ENCODE data around the gene ZNF236.
"Not testable (repeated sequence)": the region's sequence is repeated elsewhere in the genome, so short reads cannot be mapped to it uniquely, and the experiment has no call there.

The ZNF236 gene

DNA sequence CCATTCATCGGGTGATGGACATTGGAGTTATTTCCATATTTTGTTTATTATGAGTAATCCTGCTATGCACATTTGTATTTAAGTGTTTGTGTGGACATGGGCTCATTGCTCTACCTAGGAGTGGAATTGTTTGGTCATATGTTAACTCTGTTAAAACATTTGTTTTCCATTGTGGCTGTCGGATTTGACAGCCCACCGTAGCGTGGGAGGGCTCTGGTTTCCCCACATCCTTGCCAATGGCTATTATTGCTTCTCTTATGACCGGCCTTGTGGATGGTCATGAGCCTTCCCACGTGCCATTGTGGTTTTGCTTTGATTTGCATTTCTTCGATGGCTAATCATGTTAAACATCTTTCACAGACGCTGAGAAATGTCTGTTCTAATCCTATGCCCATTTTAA, 92.0 kb downstream of the ZNF236 start:
- no peak for DNase-seq

- no peak for DNase-seq
Observed at GRCh38 chr18:76914796-76915195, 92.4 kb downstream of the ZNF236 start.

DNA sequence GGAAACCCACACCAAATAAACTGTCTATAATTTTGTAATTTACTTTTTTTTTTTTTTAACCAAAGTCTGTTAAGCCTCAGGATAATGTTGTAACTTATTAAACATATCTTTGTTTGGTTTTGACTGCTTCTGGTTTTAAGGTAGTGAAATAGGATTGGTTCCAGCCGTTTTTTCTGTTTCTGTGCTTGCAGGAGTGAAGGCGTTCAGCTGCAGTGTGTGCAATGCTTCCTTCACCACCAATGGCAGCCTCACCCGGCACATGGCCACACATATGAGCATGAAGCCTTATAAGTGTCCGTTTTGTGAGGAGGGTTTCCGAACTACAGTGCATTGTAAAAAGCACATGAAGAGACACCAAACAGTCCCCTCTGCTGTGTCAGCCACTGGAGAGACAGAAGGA, 93.1 kb downstream of the ZNF236 start:
- no peak for DNase-seq

- DNase-seq: no peak
Observed at GRCh38 chr18:76920974-76921373, 98.6 kb downstream of the ZNF236 start.

DNA sequence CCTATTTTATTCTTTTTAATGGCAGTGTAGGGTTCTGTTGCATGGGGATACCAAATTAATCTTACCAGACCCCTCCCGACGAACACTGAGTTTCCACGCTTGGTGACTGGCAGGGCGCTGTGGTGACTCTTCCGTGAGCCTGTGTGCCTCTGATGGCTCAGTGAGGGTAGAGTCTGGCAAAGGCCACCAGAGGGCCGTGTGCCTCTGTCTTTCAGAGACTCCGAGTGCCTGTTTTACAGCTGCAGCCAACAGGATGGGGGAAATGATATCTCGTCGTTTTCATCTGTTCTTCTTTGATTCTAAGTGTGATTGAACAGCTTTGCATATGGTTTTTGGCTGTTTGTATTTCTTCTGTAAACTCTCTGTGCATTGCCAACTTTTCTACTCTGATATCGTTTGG, 99.8 kb downstream of the ZNF236 start:
- DNase-seq: no peak

- DNase-seq: no peak
Observed at GRCh38 chr18:76923485-76924085, 101.2 kb downstream of the ZNF236 start.

- DNase-seq: no peak
Observed at GRCh38 chr18:76925501-76925900, 103.1 kb downstream of the ZNF236 start.

DNA sequence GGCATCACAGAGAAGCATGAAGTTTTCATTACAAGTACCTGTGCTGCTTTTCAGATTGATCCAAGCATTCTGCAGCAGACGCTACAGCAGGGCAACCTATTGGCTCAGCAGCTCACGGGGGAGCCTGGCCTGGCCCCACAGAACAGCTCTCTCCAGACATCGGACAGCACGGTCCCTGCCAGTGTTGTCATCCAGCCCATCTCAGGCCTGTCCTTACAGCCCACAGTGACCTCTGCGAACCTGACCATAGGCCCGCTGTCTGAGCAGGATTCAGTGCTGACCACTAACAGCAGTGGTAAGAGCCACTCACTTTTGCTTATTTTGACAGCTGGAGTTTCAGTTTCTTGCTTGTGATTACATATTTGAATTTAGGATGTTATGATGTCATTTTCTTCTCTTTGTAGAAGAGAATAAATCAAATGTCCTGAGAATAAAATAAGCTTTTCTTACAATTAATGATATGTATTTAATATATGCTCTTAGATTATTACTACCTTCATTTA, 104.9 kb downstream of the ZNF236 start:
- no peak for DNase-seq

- DNase-seq: no peak
Observed at GRCh38 chr18:76928179-76928868, 106.0 kb downstream of the ZNF236 start.

- no peak for DNase-seq
Observed at GRCh38 chr18:76931171-76931570, 108.8 kb downstream of the ZNF236 start.

- DNase-seq: no peak
Observed at GRCh38 chr18:76932026-76932819, 109.9 kb downstream of the ZNF236 start.

DNA sequence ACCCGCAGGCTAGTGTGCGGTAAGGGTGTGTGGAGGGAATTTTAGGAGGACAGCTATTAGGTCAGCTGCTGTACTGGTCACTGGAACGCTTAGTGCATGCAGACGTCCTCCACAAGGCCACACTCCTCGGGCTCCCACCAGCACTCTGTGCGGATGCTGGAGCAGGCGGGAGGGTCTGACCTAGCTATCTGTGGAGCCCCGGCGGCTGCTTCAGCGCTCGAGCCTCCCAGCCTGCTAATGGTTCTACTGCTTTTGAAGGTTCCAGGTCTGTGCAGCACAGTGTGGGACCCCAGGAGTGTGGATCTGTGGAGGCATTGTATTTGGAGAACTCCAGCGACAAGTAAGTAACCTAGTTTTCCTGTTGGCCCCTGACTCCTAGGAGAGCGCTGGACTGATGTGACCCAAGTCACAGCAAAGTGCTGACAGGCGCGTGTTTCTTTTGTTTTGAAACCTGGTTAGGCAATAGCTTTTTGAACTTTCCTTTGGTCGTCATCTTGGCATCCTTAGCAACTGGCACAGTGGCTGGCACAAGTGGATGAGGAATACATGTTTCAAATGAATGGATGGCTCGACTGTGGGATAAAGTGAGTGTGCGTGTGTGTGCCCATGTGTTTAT, 113.5 kb downstream of the ZNF236 start:
- DNase-seq: no peak

DNA sequence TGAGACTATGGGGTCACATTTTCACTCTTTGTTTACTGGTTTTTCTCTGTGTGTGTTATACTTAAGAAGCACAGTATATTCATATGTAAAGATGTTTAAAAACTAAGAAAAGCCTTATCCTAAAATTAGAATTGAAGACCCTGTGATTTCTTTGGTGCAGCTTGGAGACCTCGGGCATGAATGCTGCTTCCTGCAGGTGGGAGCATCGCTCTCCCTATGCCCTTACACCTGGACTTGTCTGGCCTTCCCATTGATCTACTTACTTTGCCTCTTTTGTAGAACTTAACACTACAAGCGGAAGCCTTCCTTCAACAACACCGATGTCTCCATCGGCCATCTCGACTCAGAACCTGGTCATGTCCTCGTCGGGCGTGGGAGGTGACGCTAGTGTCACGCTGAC, 114.5 kb downstream of the ZNF236 start:
- no peak for DNase-seq

GRCh38 chr18:76937597-76937996, 115.2 kb downstream of the ZNF236 start:
- no peak for DNase-seq

GRCh38 chr18:76938619-76939018, 116.3 kb downstream of the ZNF236 start:
- DNase-seq: no peak

DNA sequence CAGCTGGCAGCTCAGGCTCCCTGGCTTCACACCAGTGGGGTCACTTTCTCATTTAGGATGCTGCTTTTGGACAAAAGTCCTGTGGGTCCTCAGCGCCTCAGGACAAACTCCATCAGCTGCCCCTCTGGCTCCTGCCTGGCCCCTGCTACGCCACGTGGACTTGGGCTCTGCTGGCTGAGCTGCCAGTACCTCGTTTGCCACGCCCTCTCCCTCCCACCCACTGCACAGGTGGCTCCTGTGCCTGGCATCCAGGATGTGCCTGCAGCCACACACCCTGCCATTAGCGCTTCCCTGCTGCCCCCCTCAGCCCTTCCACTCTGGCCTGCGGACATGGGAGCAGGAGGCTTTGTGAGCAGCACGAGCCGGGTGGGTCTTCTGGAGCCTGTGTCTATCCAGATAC, 118.9 kb downstream of the ZNF236 start:
- DNase-seq: no peak

DNA sequence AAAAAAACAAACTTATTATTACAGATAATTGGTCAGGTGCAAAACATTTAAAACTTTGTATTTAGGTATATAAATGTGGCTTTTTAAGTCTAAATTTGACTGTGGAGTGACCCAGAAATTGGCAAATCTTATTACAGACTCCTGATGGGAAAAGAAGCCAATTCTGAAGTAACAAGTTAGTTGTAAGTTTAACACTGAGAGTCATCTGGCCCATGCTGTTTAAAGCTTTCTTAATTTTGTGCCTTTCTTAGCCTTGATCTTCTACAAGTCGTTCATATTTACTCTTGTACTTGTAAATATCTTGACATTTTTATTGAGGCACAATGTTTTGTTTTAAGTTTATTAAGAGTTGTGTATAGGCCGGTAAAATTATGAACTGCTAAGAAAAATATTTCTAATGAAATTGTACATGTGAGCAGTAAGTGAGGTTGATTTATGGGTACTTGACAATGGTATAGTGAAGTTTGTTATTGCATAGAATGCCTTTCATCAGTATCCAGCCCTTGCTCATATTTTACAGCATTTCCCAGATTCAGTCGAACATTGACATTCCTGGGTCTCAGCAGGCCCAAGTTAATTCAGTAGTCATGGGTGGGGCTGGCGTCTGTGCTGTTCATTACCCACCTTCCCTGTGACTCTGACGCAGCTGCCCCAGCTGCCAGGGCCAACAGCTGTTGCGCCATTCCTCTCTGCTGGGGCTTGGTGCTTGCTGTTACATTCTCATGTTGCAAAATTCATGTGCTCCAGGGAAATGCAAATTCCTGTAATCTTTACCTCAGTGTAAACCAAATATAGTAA, 121.4 kb downstream of the ZNF236 start:
- no peak for DNase-seq

DNA sequence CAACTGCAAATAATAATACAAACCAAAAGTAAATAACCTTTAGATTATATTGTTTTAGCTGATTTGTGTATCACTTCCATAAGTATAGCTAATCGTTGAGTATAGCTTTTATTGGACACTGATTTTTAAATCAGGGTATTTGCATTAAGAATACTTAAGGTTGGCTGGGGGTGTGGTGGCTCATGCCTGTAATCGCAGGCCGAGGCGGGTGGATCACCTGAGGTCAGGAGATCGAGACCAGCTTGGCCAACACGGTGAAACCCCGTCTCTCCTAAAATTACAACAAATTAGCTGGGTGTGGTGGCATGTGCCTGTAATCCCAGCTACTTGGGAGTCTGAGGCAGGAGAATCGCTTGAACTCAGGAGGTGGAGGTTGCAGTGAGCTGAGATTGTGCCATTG, 122.0 kb downstream of the ZNF236 start:
- not testable (repeated sequence) for DNase-seq

GRCh38 chr18:76948345-76948744, 126.0 kb downstream of the ZNF236 start:
- DNase-seq: no peak

DNA sequence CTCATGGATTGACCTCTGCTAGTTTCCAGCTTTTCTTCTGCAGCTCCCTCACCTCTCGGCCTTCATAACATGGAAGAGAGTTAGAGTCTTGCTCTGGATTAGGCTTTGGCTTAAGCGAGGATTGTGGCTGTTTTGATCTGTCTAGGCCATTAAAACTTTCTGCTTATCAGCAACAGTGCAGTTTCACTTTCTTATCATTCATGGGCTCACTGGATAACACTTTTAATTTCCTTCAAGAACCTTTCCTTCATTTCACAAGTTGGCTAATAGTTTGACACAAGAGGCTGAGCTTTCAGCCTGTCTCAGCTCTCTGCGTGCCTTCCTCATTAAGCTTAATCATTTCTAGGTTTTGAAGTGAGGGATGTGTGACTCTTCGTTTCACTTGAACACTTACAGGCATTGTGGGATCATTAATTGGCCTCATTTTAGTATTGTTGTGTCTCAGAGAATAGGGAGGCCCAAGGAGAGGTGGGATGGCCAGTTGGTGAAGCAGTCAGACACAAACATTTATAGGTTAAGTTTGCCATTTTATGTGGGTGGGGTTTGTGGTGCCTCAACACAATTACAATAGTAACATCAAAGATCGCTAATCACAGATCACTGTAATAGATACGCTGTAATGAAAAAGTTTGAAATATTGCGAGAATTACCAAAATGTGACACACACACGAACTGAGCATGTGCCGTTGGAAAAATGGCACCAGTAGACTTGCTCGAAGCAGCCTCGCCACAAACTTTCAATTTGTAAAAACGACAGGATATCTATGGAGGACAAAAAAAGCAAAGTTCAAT, 129.3 kb downstream of the ZNF236 start:
- DNase-seq: no peak

- peak; percentile 38 for DNase-seq
Observed at GRCh38 chr18:76952747-76953146, 130.4 kb downstream of the ZNF236 start.

GRCh38 chr18:76953156-76953555, 130.8 kb downstream of the ZNF236 start:
- DNase-seq: peak; percentile 58

Data from DMS79 treated with DMSO at 0.1 percent for 48 hours (cell line).